ENCODE results near the gene MYPOP.

MYPOP gene

GRCh38 chr19:45889210-45889885 lies 13.1 kb downstream of the MYPOP start:
- no peak for TF ChIP-seq CTCF (IDR thresholded peaks at IDR 0.05; ENCODE audit: low read depth, low read length, missing control alignments)
- no peak for DNase-seq (ENCODE audit: low read depth)
- no peak overlapping the region for H3K4me3 ChIP-seq (ENCODE audit: low read depth, low read length)

GRCh38 chr19:45887200-45887710 lies 15.2 kb downstream of the MYPOP start:
- TF ChIP-seq CTCF (IDR thresholded peaks at IDR 0.05; ENCODE audit: low read depth, low read length, missing control alignments) = no peak
- peak overlapping the region; percentile 60 for H3K4me3 ChIP-seq (ENCODE audit: low read depth, low read length)
- no peak for DNase-seq (ENCODE audit: low read depth)

GRCh38 chr19:45886427-45887199 lies 15.8 kb downstream of the MYPOP start:
- peak overlapping the region; percentile 60 for H3K4me3 ChIP-seq (ENCODE audit: low read depth, low read length)
- no peak for TF ChIP-seq CTCF (IDR thresholded peaks at IDR 0.05; ENCODE audit: low read depth, low read length, missing control alignments)
- DNase-seq (ENCODE audit: low read depth) = peak; percentile 83

- peak within 1 kb of the TSS; percentile 60 for H3K4me3 ChIP-seq (ENCODE audit: low read depth, low read length)
- peak; percentile 71 for DNase-seq (ENCODE audit: low read depth)
- TF ChIP-seq CTCF (IDR thresholded peaks at IDR 0.05; ENCODE audit: low read depth, low read length, missing control alignments) = no peak
Measured at GRCh38 chr19:45885556-45886426, 16.6 kb downstream of the MYPOP start, which contains the start of gene IRF2BP1. Gene IRF2BP1 (minus strand): TSS chr19:45886141. CDS start chr19:45885774, 367 bp downstream.

GRCh38 chr19:45884682-45885555 lies 17.5 kb downstream of the MYPOP start:
- H3K4me3 ChIP-seq (ENCODE audit: low read depth, low read length) = peak overlapping the region; percentile 60
- no peak for TF ChIP-seq CTCF (IDR thresholded peaks at IDR 0.05; ENCODE audit: low read depth, low read length, missing control alignments)
- no peak for DNase-seq (ENCODE audit: low read depth)

Data from GM12864 (cell line).